ENCODE measurements around the gene SCCPDH. TPM values are rescaled to one million over a fixed set of nuclear protein-coding genes. Genes with fewer than 3 reads are reported as not detected.
"Not testable (repeated sequence)": the region's sequence is repeated elsewhere in the genome, so short reads cannot be mapped to it uniquely, and the experiment has no call there.

The SCCPDH gene
- total RNA-seq, 1 donor from 2014 or later: 8.6 TPM

DNA sequence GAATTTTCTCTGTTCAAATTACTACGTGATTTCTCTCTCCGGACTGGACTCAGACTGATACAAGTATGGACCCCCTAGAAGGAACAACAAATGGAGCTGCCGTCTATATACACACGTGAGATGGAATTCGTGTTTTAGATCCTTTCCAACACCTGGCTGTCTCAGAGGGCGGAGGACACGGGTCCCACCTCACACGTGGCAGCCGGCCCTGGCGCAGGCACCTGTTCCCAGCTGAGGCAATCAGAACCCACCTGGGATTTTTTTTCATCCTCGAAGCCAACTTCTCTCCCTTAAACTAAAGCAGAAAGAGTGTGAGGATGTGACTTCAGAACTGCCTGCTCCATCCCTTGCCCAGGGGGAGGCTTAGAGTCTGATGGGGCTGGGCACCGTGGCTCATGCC lies 34.1 kb upstream of the SCCPDH start:
- TF ChIP-seq, protein P1, sequence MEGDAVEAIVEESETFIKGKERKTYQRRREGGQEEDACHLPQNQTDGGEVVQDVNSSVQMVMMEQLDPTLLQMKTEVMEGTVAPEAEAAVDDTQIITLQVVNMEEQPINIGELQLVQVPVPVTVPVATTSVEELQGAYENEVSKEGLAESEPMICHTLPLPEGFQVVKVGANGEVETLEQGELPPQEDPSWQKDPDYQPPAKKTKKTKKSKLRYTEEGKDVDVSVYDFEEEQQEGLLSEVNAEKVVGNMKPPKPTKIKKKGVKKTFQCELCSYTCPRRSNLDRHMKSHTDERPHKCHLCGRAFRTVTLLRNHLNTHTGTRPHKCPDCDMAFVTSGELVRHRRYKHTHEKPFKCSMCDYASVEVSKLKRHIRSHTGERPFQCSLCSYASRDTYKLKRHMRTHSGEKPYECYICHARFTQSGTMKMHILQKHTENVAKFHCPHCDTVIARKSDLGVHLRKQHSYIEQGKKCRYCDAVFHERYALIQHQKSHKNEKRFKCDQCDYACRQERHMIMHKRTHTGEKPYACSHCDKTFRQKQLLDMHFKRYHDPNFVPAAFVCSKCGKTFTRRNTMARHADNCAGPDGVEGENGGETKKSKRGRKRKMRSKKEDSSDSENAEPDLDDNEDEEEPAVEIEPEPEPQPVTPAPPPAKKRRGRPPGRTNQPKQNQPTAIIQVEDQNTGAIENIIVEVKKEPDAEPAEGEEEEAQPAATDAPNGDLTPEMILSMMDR (IDR thresholded peaks at IDR 0.05): no peak

DNA sequence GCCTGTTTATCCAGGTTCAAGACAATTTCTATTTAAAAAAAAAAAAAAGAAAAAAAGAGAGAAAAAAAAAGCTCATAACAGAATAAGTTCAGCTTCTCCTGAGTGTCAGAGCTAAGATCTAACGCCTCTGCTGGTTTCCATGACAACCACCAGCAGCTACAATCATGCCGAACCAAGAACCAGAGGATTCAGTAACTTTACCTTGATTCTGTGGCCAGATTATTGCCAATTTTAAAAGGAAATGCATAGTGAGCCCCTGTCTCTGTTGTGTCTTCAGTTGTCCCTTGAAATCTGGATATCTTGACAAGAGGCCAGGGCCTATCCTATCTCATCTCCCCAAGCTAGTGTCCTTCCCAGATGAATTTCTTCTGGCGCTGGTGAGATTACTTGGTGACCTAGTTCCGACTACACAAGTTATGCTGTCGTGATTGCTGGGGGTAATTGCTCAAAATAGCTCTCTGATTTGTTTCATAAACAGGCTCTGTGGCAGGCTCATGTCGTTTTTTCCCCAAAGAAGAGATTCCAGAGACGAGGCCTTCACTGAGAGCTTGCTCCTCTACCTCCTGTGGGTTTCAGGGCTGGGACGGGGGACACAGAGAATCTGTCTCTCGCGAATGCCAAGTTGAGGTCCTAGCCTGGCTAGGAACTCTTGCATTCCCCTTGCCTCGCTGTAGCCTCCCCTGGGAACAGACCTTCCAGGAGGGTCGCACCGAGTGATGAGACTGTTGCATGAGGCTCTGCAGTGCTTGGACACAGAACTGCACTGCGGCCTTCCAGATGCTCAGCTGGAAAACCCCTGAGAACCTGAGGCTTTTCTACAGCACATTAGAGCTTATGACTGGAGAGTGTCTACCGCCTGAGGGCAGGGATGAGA lies 32.4 kb upstream of the SCCPDH start:
- Histone ChIP-seq H3K9me3 (no peaks in the 10 kb centered on the region), H3K36me3 (no peaks in the 10 kb centered on the region), H3K27ac (no peak overlapping the region), H3K27me3 (no peaks in the 10 kb centered on the region), H3K4me1 (no peaks in the 10 kb centered on the region), H3K4me3 (no peak overlapping the region)
- intact Hi-C loops (cut with DNase I): no loop called here
- TF ChIP-seq, protein P1 (IDR thresholded peaks at IDR 0.05): no peak
- DNase-seq (ENCODE audit: low spot score in 2 of 2): no peak

More for the DNA sequence above, 34.1 kb upstream of the SCCPDH start:
- H3K27me3 ChIP-seq: no peaks in the 10 kb centered on the region
- H3K27ac ChIP-seq: no peak overlapping the region
- intact Hi-C loops (cut with DNase I): no loop called here
- H3K9me3 ChIP-seq: no peaks in the 10 kb centered on the region
- H3K4me3 ChIP-seq: peak overlapping the region in 1 of 2 donors; percentile 31
- H3K36me3 ChIP-seq: no peaks in the 10 kb centered on the region
- H3K4me1 ChIP-seq: no peaks in the 10 kb centered on the region
- DNase-seq (ENCODE audit: low spot score in 2 of 2): no peak

DNA sequence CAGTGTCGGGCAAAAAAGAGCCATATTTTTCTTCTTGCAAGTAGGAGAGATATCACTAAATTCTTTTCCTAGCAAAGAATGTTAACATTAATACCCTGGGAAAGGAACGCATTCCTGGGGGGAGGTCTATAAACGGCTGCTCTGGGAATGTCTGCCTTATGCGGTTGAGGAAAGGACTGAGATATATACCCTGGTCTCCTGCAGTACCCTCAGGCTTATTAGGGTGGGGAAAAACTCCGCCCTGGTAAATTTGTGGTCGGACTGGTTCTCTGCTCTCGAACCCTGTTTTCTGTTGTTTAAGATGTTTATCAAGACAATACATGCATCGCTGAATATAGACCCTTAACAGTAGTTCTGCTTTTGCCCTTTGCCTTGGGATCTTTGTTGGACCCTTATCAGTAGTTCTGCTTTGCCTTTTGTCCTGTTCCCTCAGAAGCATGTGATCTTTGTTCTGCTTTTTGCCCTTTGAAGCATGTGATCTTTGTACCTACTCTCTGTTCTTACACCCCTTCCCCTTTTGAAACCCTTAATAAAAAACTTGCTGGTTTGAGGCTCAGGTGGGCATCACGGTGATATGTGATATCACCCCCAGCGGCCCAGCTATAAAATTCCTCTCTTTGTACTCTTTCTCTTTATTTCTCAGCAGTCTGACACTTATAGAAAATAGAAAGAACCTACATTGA lies 29.9 kb upstream of the SCCPDH start:
- H3K36me3 ChIP-seq; H3K9me3 ChIP-seq; H3K27ac ChIP-seq; H3K4me1 ChIP-seq; intact Hi-C loops (cut with DNase I); H3K4me3 ChIP-seq; H3K27me3 ChIP-seq; DNase-seq (ENCODE audit: low spot score in 2 of 2): not testable (repeated sequence)

DNA sequence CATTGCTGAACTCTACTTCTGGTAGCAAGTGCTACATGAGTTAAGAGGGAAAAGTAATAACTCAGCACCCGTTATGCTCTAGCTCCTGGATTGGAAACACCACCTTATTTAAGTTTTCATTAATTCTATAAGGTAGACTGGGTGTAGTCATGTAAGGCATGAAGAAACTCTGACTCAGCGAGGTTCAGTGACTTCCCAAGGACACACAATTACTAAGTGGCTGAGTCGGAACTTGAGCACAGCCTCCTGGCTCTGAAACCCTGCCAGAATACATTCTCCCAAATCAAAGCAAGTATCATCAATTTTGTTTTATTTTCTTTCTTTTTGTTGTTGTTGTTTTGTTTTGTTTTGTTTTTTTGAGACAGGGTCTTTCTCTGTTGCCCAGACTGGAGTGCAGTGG lies 29.1 kb upstream of the SCCPDH start:
- no peak overlapping the region for H3K27ac ChIP-seq
- no peaks in the 10 kb centered on the region for H3K4me1 ChIP-seq
- H3K9me3 ChIP-seq: no peaks in the 10 kb centered on the region
- H3K4me3 ChIP-seq: no peak overlapping the region
- intact Hi-C loops (cut with DNase I): no loop called here
- no peak for DNase-seq (ENCODE audit: low spot score in 2 of 2)
- no peaks in the 10 kb centered on the region for H3K27me3 ChIP-seq
- H3K36me3 ChIP-seq: no peaks in the 10 kb centered on the region
- TF ChIP-seq, protein P1 (IDR thresholded peaks at IDR 0.05): no peak

DNA sequence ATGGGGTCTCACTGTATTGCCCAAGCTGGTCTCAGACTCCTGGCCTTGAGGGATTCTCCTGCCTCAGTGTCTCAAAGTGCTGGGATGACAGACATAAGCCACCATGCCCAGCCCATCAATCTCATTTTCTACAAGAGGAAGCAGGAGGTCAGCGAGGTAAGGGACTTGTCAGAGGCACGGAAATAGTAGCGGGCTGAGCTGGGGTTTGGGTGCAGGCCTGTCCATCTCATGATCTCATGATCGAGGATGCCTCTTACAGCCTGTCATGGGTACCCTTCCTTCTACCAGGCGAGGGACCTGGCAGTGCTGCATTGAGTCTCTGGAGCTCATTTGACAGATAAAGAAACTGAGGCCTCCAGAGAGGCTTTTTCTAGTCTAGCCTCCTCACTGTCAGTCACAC lies 28.5 kb upstream of the SCCPDH start:
- TF ChIP-seq, protein P1 (IDR thresholded peaks at IDR 0.05): no peak
- H3K9me3 ChIP-seq: no peaks in the 10 kb centered on the region
- no peaks in the 10 kb centered on the region for H3K36me3 ChIP-seq
- intact Hi-C loops (cut with DNase I): no loop called here
- H3K4me1 ChIP-seq: no peaks in the 10 kb centered on the region
- no peak overlapping the region for H3K4me3 ChIP-seq
- H3K27ac ChIP-seq: no peak overlapping the region
- H3K27me3 ChIP-seq: no peaks in the 10 kb centered on the region
- DNase-seq (ENCODE audit: low spot score in 2 of 2): no peak

DNA sequence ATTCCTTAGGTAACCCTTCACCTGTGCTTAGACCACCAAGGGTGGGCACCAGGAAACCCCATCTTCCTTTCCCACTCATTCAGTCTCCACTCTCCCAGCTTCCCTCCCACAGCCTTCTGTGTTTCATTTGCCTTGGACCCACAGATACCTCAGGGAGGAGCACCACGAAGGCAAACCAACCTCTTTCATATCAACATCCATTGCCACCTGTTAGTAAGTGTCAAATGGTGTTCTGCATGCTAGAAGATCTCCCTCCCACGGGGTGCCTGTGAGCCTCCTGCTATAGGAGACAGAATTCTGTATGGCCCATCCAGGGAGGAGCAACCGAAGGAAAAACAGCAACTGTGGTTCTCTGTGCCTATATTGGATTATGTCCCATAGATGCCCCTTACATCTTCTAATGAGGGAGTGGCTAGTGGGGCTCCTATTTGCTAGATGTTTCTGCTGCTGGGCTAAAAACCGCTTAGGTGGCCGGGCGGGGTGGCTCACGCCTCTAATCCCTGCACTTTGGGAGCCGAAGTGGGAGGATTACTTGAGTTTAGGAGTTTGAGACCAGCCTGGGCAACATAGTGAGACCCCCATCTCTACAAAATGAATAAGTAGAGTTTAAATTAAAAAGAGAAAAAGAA lies 25.6 kb upstream of the SCCPDH start:
- intact Hi-C loops (cut with DNase I): loop anchor here (2.0 kb wide), 2 partner anchors 132 to 202 kb away; partner anchors contain the start of genes CNST and TFB2M
- H3K27ac ChIP-seq: peak overlapping the region in 1 of 2 donors; percentile 4
- H3K4me1 ChIP-seq: no peaks in the 10 kb centered on the region
- H3K27me3 ChIP-seq: no peaks in the 10 kb centered on the region
- peak overlapping the region; percentile 21 to 63 for H3K4me3 ChIP-seq
- no peaks in the 10 kb centered on the region for H3K9me3 ChIP-seq
- no peak for DNase-seq (ENCODE audit: low spot score in 2 of 2)
- H3K36me3 ChIP-seq: no peaks in the 10 kb centered on the region
- TF ChIP-seq, protein P1 (IDR thresholded peaks at IDR 0.05): no peak
